WTC11 (cell line): ENCODE data around the gene TEX55. TPM values are rescaled to one million over a fixed set of nuclear protein-coding genes. Genes with fewer than 3 reads are reported as not detected.

Source experiments
- ATAC-seq: fragments of 200-7000 bp; cut with Tn5 transposase; 2 replicates; pipeline ENCODE4 v1.10.0; 2021; ENCODE audit warnings: mild to moderate bottlenecking, moderate library complexity
- CTCF ChIA-PET: fragments of 300-600 bp; sonication (Branson Sonifier 250); formaldehyde crosslinking; loops from one replicate; lab custom pipeline; 2021; ENCODE audit warnings: antibody characterized with exemption; lab: Charles Lee
- POLR2A ChIA-PET: fragments of 350-600 bp; sonication (Branson Sonifier 250); formaldehyde crosslinking; loops from one replicate; lab custom pipeline; 2021; ENCODE audit warnings: antibody characterized with exemption; lab: Charles Lee
- DNase-seq: peaks from one replicate; pipeline ENCODE4 v3.0.0; 2021; ENCODE audit warnings: low spot score
- H3K27ac Mint-ChIP-seq: 2 replicates; pipeline ENCODE4 v1.8.0; 2021; ENCODE audit warnings: mixed read lengths
- H3K27me3 Mint-ChIP-seq: 2 replicates; pipeline ENCODE4 v1.8.0; 2021; ENCODE audit warnings: low read depth, mild to moderate bottlenecking, moderate library complexity, mixed read lengths
- H3K36me3 Mint-ChIP-seq: 2 replicates; pipeline ENCODE4 v1.8.0; 2021; ENCODE audit warnings: mixed read lengths
- H3K4me1 Mint-ChIP-seq: 2 replicates; pipeline ENCODE4 v1.8.0; 2022; ENCODE audit warnings: mixed read lengths
- H3K4me3 Mint-ChIP-seq: 2 replicates; pipeline ENCODE4 v1.8.0; 2021; ENCODE audit warnings: mild to moderate bottlenecking, moderate library complexity, mixed read lengths
- H3K9me3 Mint-ChIP-seq: 2 replicates; pipeline ENCODE4 v1.8.0; 2021; ENCODE audit warnings: mixed read lengths
- ESRRA ChIP-seq: sonication (generic); formaldehyde crosslinking; IDR thresholded peaks from 2 replicates; pipeline ENCODE4 v1.8.1; 2022; ENCODE audit warnings: mild to moderate bottlenecking, missing genetic modification reagents, borderline replicate concordance
- GABPB1 ChIP-seq: sonication (generic); formaldehyde crosslinking; IDR thresholded peaks from 2 replicates; pipeline ENCODE4 v1.8.1; 2023; ENCODE audit warnings: mild to moderate bottlenecking, missing genetic modification reagents
- GTF2I ChIP-seq: fragments of 250-450 bp; sonication (Bioruptor Pico); conservative IDR thresholded peaks from 2 replicates; pipeline ENCODE4 v1.4.0; 2021; ENCODE audit warnings: mild to moderate bottlenecking
- HMGA2 ChIP-seq: fragments of 250-450 bp; sonication (Bioruptor Pico); IDR thresholded peaks from 2 replicates; pipeline ENCODE4 v1.4.0; 2021; ENCODE audit warnings: mild to moderate bottlenecking, moderate library complexity
- MYBL2 ChIP-seq: sonication (generic); formaldehyde crosslinking; IDR thresholded peaks from 2 replicates; pipeline ENCODE4 v1.8.1; 2023; ENCODE audit warnings: mild to moderate bottlenecking, moderate library complexity, missing genetic modification reagents
- OVOL2 ChIP-seq: fragments of 250-450 bp; sonication (Bioruptor Pico); IDR thresholded peaks from 2 replicates; pipeline ENCODE4 v1.9.0; 2021; ENCODE audit warnings: mild to moderate bottlenecking, borderline replicate concordance
- RELA ChIP-seq: sonication (generic); formaldehyde crosslinking; IDR thresholded peaks from 2 replicates; pipeline ENCODE4 v1.8.1; 2022; ENCODE audit warnings: missing genetic modification reagents, mild to moderate bottlenecking, borderline replicate concordance
- SOX15 ChIP-seq: fragments of 250-450 bp; sonication (Bioruptor Pico); IDR thresholded peaks from 2 replicates; pipeline ENCODE4 v1.9.0; 2021; ENCODE audit warnings: mild to moderate bottlenecking
- TCF7 ChIP-seq: sonication (generic); formaldehyde crosslinking; IDR thresholded peaks from 2 replicates; pipeline ENCODE4 v1.8.0; 2022; ENCODE audit warnings: mild to moderate bottlenecking, low read depth, missing genetic modification reagents, moderate library complexity
- TEAD4 ChIP-seq: sonication (generic); formaldehyde crosslinking; IDR thresholded peaks from 2 replicates; pipeline ENCODE4 v1.8.0; 2022; ENCODE audit warnings: mild to moderate bottlenecking, missing genetic modification reagents
- TP53 ChIP-seq: sonication (generic); formaldehyde crosslinking; IDR thresholded peaks from 2 replicates; pipeline ENCODE4 v1.8.1; 2023; ENCODE audit warnings: mild to moderate bottlenecking, missing genetic modification reagents
- ZBTB21 ChIP-seq: sonication (generic); formaldehyde crosslinking; IDR thresholded peaks from 2 replicates; pipeline ENCODE4 v1.8.1; 2023; ENCODE audit warnings: mild to moderate bottlenecking, missing genetic modification reagents, borderline replicate concordance
- ZNF138 ChIP-seq: sonication (generic); formaldehyde crosslinking; conservative IDR thresholded peaks from 2 replicates; pipeline ENCODE4 v1.8.1; 2022; ENCODE audit warnings: mild to moderate bottlenecking, moderate library complexity, missing genetic modification reagents
- ZNF219 ChIP-seq: sonication (generic); formaldehyde crosslinking; IDR thresholded peaks from 2 replicates; pipeline ENCODE4 v1.8.0; 2023; ENCODE audit warnings: missing genetic modification reagents, mild to moderate bottlenecking, borderline replicate concordance
- ZNF263 ChIP-seq: sonication (generic); formaldehyde crosslinking; IDR thresholded peaks from 2 replicates; pipeline ENCODE4 v1.8.1; 2022; ENCODE audit warnings: low read depth, mild to moderate bottlenecking, moderate library complexity, missing genetic modification reagents
- ZNF423 ChIP-seq: fragments of 250-450 bp; sonication (Bioruptor Pico); IDR thresholded peaks from 2 replicates; pipeline ENCODE4 v2.1.2; 2022; ENCODE audit warnings: mild to moderate bottlenecking, moderate library complexity
- total RNA-seq: library from RNA; stranded (reverse); gene quantifications from 3 replicates; pipeline ENCODE4 v1.2.3, GENCODE V29; 2021
- TF ChIP-seq, protein P1 (sequence below): sonication (generic); formaldehyde crosslinking; IDR thresholded peaks from 2 replicates; pipeline ENCODE4 v1.8.1; 2023; ENCODE audit warnings: mild to moderate bottlenecking, missing genetic modification reagents
- TF ChIP-seq, protein P2 (sequence below): sonication (generic); formaldehyde crosslinking; IDR thresholded peaks from 2 replicates; pipeline ENCODE4 v1.8.0; 2023; ENCODE audit warnings: missing genetic modification reagents
- TF ChIP-seq, protein P3 (sequence below): fragments of 200-600 bp; IDR thresholded peaks from 2 replicates; pipeline ENCODE4 v1.8.0; 2022; ENCODE audit warnings: antibody characterized with exemption
- TF ChIP-seq, protein P4 (sequence below): sonication (generic); formaldehyde crosslinking; IDR thresholded peaks from 2 replicates; pipeline ENCODE4 v1.8.0; 2023; ENCODE audit warnings: mild to moderate bottlenecking, missing genetic modification reagents
- TF ChIP-seq, protein P5 (sequence below): sonication (generic); formaldehyde crosslinking; conservative IDR thresholded peaks from 2 replicates; pipeline ENCODE4 v1.8.1; 2022; ENCODE audit warnings: mild to moderate bottlenecking, missing genetic modification reagents
- TF ChIP-seq, protein P6 (sequence below): fragments of 250-450 bp; sonication (Bioruptor Pico); IDR thresholded peaks from 2 replicates; pipeline ENCODE4 v1.9.0; 2021; ENCODE audit warnings: moderate library complexity, mild to moderate bottlenecking, inconsistent platforms, borderline replicate concordance

The TEX55 gene
- total RNA-seq, 1 experiment from 2014 or later: not detected

DNA sequence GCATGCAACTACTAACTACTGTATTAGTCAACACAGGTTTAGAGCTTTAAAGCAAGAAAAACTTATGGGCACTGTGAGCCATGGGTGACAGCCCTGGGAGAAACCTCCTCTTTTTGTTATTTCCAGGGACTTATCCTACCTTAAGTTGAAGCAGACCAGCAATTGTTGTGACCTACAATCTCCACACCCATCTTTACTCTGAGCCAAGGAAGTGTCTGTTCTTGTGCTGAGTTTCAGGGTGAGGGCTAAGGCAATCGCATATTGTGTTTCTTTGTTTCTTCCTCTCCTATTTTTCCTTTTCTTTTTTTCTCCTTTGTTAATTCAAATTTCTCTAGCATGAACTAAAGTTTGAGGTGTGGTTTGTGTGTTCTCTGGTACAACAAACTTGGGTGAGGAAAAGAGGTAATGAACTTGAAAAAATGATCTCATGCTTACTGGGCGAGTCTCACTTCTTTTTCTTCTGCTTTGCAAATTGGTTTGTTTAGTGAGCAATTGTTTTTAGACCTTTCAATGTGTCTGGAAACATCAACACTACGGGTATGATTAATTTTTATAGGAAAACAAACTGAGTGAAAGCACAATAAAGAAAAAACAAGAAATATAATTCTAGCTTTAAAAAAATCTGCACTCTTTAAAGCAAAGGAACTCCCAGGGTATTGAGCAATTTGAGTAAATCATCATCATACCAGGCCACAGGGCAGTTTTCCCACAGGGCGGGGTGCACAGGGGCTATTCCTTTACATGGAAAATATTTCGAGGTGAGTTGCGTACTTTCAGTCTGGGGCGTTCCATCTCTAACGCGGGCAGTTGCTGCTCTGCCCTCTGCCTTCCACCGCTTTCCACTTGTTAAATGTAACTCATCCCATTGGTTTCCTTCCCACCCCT is 30.1 kb downstream of the TEX55 start:
- Mint-ChIP-seq H3K9me3 (0 out of 2 replicates have a peak, but pooled peaks cover 3% of the 10 kb centered on the region), H3K4me3 (no peak overlapping the region), H3K27me3 (peaks cover 7% of the 10 kb centered on the region; the same call in 1 of the 2 replicates), H3K36me3 (no peaks in the 10 kb centered on the region), H3K27ac (no peak overlapping the region), H3K4me1 (peaks cover 13% of the 10 kb centered on the region)
- ChIA-PET POLR2A (no interaction called here), CTCF (no interaction called here)
- ATAC-seq: no peak
- no peak for TF ChIP-seq GTF2I (CRISPR knock-in tag)
- no peak for TF ChIP-seq MYBL2 (CRISPR knock-in tag)
- TF ChIP-seq, protein P1, sequence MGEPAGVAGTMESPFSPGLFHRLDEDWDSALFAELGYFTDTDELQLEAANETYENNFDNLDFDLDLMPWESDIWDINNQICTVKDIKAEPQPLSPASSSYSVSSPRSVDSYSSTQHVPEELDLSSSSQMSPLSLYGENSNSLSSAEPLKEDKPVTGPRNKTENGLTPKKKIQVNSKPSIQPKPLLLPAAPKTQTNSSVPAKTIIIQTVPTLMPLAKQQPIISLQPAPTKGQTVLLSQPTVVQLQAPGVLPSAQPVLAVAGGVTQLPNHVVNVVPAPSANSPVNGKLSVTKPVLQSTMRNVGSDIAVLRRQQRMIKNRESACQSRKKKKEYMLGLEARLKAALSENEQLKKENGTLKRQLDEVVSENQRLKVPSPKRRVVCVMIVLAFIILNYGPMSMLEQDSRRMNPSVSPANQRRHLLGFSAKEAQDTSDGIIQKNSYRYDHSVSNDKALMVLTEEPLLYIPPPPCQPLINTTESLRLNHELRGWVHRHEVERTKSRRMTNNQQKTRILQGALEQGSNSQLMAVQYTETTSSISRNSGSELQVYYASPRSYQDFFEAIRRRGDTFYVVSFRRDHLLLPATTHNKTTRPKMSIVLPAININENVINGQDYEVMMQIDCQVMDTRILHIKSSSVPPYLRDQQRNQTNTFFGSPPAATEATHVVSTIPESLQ (CRISPR knock-in tag): no peak
- TF ChIP-seq SOX15 (CRISPR knock-in tag): no peak
- TF ChIP-seq, protein P2, sequence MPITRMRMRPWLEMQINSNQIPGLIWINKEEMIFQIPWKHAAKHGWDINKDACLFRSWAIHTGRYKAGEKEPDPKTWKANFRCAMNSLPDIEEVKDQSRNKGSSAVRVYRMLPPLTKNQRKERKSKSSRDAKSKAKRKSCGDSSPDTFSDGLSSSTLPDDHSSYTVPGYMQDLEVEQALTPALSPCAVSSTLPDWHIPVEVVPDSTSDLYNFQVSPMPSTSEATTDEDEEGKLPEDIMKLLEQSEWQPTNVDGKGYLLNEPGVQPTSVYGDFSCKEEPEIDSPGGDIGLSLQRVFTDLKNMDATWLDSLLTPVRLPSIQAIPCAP (CRISPR knock-in tag): no peak
- no peak for TF ChIP-seq ZBTB21 (CRISPR knock-in tag)
- TF ChIP-seq OVOL2 (CRISPR knock-in tag): no peak
- TF ChIP-seq TP53 (CRISPR knock-in tag): no peak
- TF ChIP-seq ZNF138 (CRISPR knock-in tag): no peak
- no peak for TF ChIP-seq ZNF423 (CRISPR knock-in tag)
- no peak for TF ChIP-seq TCF7 (CRISPR knock-in tag)
- no peak for TF ChIP-seq GABPB1 (CRISPR knock-in tag)
- TF ChIP-seq, protein P3, sequence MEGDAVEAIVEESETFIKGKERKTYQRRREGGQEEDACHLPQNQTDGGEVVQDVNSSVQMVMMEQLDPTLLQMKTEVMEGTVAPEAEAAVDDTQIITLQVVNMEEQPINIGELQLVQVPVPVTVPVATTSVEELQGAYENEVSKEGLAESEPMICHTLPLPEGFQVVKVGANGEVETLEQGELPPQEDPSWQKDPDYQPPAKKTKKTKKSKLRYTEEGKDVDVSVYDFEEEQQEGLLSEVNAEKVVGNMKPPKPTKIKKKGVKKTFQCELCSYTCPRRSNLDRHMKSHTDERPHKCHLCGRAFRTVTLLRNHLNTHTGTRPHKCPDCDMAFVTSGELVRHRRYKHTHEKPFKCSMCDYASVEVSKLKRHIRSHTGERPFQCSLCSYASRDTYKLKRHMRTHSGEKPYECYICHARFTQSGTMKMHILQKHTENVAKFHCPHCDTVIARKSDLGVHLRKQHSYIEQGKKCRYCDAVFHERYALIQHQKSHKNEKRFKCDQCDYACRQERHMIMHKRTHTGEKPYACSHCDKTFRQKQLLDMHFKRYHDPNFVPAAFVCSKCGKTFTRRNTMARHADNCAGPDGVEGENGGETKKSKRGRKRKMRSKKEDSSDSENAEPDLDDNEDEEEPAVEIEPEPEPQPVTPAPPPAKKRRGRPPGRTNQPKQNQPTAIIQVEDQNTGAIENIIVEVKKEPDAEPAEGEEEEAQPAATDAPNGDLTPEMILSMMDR: no peak
- TF ChIP-seq, protein P4, sequence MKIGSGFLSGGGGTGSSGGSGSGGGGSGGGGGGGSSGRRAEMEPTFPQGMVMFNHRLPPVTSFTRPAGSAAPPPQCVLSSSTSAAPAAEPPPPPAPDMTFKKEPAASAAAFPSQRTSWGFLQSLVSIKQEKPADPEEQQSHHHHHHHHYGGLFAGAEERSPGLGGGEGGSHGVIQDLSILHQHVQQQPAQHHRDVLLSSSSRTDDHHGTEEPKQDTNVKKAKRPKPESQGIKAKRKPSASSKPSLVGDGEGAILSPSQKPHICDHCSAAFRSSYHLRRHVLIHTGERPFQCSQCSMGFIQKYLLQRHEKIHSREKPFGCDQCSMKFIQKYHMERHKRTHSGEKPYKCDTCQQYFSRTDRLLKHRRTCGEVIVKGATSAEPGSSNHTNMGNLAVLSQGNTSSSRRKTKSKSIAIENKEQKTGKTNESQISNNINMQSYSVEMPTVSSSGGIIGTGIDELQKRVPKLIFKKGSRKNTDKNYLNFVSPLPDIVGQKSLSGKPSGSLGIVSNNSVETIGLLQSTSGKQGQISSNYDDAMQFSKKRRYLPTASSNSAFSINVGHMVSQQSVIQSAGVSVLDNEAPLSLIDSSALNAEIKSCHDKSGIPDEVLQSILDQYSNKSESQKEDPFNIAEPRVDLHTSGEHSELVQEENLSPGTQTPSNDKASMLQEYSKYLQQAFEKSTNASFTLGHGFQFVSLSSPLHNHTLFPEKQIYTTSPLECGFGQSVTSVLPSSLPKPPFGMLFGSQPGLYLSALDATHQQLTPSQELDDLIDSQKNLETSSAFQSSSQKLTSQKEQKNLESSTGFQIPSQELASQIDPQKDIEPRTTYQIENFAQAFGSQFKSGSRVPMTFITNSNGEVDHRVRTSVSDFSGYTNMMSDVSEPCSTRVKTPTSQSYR (CRISPR knock-in tag): no peak
- TF ChIP-seq, all 79 proteins: peak for 0
- no peak for DNase-seq

DNA sequence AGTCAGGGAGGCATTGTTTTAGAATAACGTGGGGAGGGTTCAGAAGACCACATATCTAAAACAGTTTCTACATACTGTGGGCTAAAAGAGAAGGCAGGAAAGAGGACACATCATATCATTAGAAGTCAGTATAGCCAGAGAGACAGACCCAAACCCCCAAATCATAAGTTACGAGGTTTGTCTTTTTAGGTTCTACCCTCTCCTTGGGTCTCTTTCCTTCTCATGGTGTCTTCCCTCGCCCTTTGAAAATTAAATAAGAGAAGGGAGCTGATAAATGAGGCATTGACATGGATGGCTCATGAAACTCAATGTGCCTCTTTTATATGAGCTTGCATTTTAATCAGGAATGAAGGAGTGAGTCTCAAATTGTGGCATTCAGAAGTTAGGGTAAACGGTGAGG is 30.8 kb downstream of the TEX55 start:
- ATAC-seq (no peak), DNase-seq (no peak)
- Mint-ChIP-seq H3K36me3 (no peaks in the 10 kb centered on the region), H3K9me3 (0 out of 2 replicates have a peak, but pooled peaks cover 3% of the 10 kb centered on the region), H3K27me3 (peaks cover 7% of the 10 kb centered on the region; the same call in 1 of the 2 replicates), H3K4me1 (peaks cover 13% of the 10 kb centered on the region), H3K27ac (no peak overlapping the region), H3K4me3 (no peak overlapping the region)
- POLR2A ChIA-PET: no interaction called here
- CTCF ChIA-PET: no interaction called here
- TF ChIP-seq ZNF219 (CRISPR knock-in tag): no peak
- TF ChIP-seq, protein P5, sequence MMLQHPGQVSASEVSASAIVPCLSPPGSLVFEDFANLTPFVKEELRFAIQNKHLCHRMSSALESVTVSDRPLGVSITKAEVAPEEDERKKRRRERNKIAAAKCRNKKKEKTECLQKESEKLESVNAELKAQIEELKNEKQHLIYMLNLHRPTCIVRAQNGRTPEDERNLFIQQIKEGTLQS (CRISPR knock-in tag): no peak
- no peak for TF ChIP-seq ZBTB21 (CRISPR knock-in tag)
- no peak for TF ChIP-seq TEAD4 (CRISPR knock-in tag)
- no peak for TF ChIP-seq HMGA2 (CRISPR knock-in tag)
- TF ChIP-seq ESRRA (CRISPR knock-in tag): no peak
- TF ChIP-seq, protein P3: no peak
- TF ChIP-seq GABPB1 (CRISPR knock-in tag): no peak
- TF ChIP-seq ZNF423 (CRISPR knock-in tag): no peak
- no peak for TF ChIP-seq ZNF263 (CRISPR knock-in tag)
- no peak for TF ChIP-seq RELA (CRISPR knock-in tag)
- TF ChIP-seq, protein P6, sequence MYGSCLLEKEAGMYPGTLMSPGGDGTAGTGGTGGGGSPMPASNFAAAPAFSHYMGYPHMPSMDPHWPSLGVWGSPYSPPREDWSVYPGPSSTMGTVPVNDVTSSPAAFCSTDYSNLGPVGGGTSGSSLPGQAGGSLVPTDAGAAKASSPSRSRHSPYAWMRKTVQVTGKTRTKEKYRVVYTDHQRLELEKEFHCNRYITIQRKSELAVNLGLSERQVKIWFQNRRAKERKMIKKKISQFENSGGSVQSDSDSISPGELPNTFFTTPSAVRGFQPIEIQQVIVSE: no peak
